Panc1 (cell line): ENCODE measurements around the gene DPH2.

Experiments
- CTCF ChIP-seq: fragments of 450-650 bp; IDR thresholded peaks from 2 replicates; pipeline ENCODE4 v1.5.1; 2017; ENCODE audit warnings: mild to moderate bottlenecking
- POLR2AphosphoS5 ChIP-seq: IDR thresholded peaks from 2 replicates; pipeline ENCODE4 v1.6.1; 2012; ENCODE audit warnings: mild to moderate bottlenecking, low read depth, low read length, moderate library complexity
- REST ChIP-seq, 2 experiments: IDR thresholded peaks; 2 replicates each; pipeline ENCODE4 v1.6.1; 2011 to 2012; ENCODE audit warnings: low read depth in 2 of 2, control low read depth in 1 of 2, low read length in 1 of 2, mild to moderate bottlenecking in 1 of 2, moderate library complexity in 1 of 2; ENCODE audit not compliant: insufficient read depth in 1 of 2
- TCF7L2 ChIP-seq: IDR thresholded peaks from 2 replicates; pipeline ENCODE4 v1.6.1; 2011; ENCODE audit warnings: mild to moderate bottlenecking, low read depth, low read length, inconsistent platforms

- TF ChIP-seq CTCF = no peak
- no peak for TF ChIP-seq POLR2AphosphoS5
- no peak for TF ChIP-seq REST (IDR thresholded peaks at IDR 0.05; ENCODE audit: insufficient read depth in 1 of 2, low read depth in 2 of 2, low read length in 1 of 2)
- TF ChIP-seq TCF7L2 = no peak
These were observed 13.6 kb downstream of the DPH2 start for GRCh38 chr1:43983253-43983899.
